Measurements from ENCODE around the gene AGO3.

AGO3 gene

GRCh38 chr1:36024847-36025246 lies 93.9 kb downstream of the AGO3 start:
- no peak for TF ChIP-seq CTCF (IDR thresholded peaks at IDR 0.05)

GRCh38 chr1:36027766-36028165 lies 96.9 kb downstream of the AGO3 start:
- no peak for TF ChIP-seq CTCF (IDR thresholded peaks at IDR 0.05)

- TF ChIP-seq CTCF (IDR thresholded peaks at IDR 0.05), result no peak
Measured at GRCh38 chr1:36031441-36031840, 100.5 kb downstream of the AGO3 start.

GRCh38 chr1:36034692-36035091 lies 103.8 kb downstream of the AGO3 start:
- no peak for TF ChIP-seq CTCF (IDR thresholded peaks at IDR 0.05)

GRCh38 chr1:36035154-36035553 lies 104.2 kb downstream of the AGO3 start:
- TF ChIP-seq CTCF (IDR thresholded peaks at IDR 0.05), result no peak

- no peak for TF ChIP-seq CTCF (IDR thresholded peaks at IDR 0.05)
Measured at GRCh38 chr1:36040238-36040637, 109.3 kb downstream of the AGO3 start.

- TF ChIP-seq CTCF (IDR thresholded peaks at IDR 0.05), result no peak
Measured at GRCh38 chr1:36051821-36052220, 120.9 kb downstream of the AGO3 start.

GRCh38 chr1:36053978-36054377 lies 123.1 kb downstream of the AGO3 start:
- no peak for TF ChIP-seq CTCF (IDR thresholded peaks at IDR 0.05)

All from LNCAP (cell line).